ENCODE data around the gene FAM229B.
"Not testable (repeated sequence)": the region's sequence is repeated elsewhere in the genome, so short reads cannot be mapped to it uniquely, and the experiment has no call there.

The FAM229B gene

GRCh38 chr6:112065426-112065986 is 21.9 kb upstream of the FAM229B start:
- no peak for DNase-seq (ENCODE audit: low spot score)

- no peak for DNase-seq (ENCODE audit: low spot score)
Measured at GRCh38 chr6:112066606-112067005, 20.8 kb upstream of the FAM229B start.

GRCh38 chr6:112081569-112081968 is 5.8 kb upstream of the FAM229B start:
- no peak for DNase-seq (ENCODE audit: low spot score)

GRCh38 chr6:112085286-112086065 is 1.9 kb upstream of the FAM229B start:
- DNase-seq (ENCODE audit: low spot score): no peak

DNA sequence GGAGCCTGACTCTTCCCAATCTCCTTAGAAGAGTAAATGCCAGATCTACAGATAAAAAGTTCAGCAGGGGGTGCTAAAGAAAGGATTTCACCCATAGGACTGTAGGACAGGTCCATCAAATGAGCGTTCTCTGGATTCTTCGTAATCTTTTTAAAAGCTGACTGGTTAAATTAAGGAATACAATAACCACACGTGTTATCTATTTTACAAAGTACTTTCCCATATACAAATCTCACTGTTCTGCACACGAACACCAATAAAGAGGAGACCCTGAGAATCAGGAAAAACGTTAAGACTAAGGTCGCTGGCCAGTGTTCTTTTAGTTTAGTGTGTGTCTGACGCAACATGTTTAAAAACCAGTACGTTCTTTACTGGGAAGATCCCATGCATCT is 651 bp upstream of the FAM229B start:
- DNase-seq (ENCODE audit: low spot score): no peak

GRCh38 chr6:112087916-112088315 is 525 bp downstream of the FAM229B start:
- no peak for DNase-seq (ENCODE audit: low spot score)

- no peak for DNase-seq (ENCODE audit: low spot score)
Measured at GRCh38 chr6:112096901-112097300, 9.5 kb downstream of the FAM229B start.

DNA sequence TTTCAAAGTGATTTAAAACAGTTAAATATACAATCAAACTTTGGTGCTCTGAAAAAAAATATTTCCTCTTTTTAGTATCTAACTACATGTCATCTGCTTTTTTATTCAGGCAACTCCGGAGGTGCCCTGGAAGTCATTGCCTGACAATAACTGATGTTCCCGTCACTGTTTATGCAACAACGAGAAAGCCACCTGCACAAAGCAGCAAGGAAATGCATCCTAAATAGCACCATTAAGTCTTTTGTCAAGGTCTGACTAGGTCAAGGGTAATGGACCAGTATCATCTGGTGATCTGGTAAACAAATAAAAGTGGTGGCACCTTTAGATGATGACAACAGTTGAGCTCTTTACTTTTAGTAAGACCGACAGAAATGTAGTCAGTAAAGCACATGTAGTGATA is 13.2 kb downstream of the FAM229B start:
- no peak for DNase-seq (ENCODE audit: low spot score)

- not testable (repeated sequence) for DNase-seq (ENCODE audit: low spot score)
Measured at GRCh38 chr6:112106026-112106425, 18.6 kb downstream of the FAM229B start.

- no peak for DNase-seq (ENCODE audit: low spot score)
Measured at GRCh38 chr6:112106562-112106961, 19.2 kb downstream of the FAM229B start.

DNA sequence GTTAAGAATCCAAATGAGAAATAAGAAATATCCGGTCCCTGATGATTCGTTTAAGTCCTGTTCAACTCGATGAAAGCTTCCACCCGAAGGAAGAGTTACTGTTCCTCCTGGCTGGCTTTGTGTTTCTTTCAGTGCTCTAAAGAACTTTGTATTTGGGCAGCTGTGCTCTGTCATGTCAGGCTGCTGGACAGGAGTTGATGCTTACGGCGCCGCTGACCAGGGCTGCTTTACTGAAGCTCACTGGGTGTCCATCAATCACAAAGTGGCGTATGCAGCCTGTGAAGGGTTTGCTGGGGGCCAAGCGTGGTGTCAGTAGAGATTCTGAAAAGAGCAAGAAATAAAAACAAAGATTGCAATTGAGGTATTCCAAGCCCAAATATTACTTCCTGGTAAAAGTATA is 21.9 kb downstream of the FAM229B start:
- no peak for DNase-seq (ENCODE audit: low spot score)

DNA sequence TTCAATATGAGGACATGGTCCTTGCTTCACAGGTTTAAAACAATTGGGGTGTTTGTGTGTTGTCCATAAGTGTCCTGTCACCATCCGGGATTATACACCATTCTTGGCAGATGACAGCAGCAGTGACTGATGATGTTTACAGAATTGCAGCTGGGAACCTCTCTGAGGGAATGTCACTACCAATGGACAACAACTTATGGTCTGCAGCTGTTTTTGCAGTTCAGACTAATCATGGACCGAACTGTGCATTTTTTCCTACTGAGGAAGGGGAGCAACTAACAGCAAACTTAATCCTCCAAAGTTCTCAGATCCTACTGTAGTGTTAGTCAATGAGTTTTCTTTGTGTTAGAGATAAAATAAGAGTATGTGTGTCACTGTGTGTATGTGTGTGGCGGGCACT is 26.0 kb downstream of the FAM229B start:
- DNase-seq (ENCODE audit: low spot score): no peak

DNA sequence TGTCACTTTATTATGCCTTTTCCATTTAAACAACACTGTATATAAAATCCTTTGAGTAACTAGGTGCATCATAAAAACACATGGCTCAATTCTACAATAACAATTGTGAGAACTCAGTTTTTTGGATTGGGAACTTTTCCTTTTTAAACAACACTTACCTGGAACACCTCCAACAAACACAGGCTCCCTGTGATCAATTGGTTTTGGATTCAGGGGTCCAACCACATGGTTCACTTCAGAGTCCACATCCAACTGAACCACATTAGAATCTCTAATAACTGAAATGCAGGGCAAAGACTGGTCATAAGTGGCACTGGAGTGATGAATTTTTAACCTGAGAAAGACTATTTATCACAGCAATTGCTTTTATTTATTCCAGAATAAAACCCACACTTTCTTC is 26.5 kb downstream of the FAM229B start:
- no peak for DNase-seq (ENCODE audit: low spot score)

DNA sequence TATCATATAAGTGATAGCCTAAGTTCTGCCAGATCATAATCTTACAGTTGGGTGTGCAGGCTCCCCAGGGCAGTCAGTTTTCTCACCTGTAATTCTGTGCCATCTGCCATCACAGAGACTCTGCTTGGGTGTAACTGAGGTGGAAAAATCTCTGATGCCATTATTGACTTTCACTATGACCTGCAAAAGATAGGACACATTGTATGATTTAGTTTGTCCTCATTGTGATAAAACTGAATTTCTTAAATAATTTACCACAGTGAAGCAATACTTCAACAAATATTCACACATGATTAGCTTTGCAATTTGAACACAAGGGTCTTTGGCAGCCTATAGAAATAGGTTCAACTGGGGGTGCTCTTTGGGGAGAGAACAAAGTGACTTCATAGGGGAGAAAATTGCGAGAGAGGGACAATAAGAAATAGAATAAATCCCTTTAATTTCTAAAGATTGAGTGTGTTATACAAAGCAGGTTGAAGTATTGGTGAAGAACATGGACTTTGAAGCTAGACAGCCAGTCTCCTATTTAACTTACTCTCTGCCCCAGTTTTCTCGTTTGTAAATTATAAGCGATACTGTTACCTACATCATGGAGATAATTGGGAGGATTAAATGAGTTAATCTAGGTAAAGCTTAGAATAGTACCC is 27.3 kb downstream of the FAM229B start:
- no peak for DNase-seq (ENCODE audit: low spot score)

GRCh38 chr6:112116221-112116620 is 28.8 kb downstream of the FAM229B start:
- DNase-seq (ENCODE audit: low spot score): no peak

DNA sequence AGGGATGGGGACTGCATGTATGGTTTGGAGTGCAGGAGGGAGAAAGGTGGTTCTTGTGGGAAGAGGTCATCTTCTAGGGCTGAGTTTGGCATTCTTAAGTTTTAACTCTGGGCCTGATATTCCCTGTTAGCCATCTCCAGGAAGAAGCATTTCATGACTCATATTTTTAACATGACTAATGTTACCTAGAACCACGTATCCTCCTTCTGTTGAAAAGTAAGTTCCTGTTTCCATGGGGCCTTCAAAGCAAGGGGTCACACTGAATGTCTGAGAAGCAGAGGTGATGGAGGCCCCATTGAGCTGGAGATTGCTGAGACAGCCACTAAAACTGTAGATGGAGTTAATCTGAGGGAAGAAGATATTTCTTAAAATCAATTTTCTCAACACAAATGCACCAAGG is 30.2 kb downstream of the FAM229B start:
- no peak for DNase-seq (ENCODE audit: low spot score)

GRCh38 chr6:112118034-112118433 is 30.6 kb downstream of the FAM229B start:
- no peak for DNase-seq (ENCODE audit: low spot score)

- DNase-seq (ENCODE audit: low spot score): no peak
Measured at GRCh38 chr6:112122756-112123155, 35.4 kb downstream of the FAM229B start.

DNA sequence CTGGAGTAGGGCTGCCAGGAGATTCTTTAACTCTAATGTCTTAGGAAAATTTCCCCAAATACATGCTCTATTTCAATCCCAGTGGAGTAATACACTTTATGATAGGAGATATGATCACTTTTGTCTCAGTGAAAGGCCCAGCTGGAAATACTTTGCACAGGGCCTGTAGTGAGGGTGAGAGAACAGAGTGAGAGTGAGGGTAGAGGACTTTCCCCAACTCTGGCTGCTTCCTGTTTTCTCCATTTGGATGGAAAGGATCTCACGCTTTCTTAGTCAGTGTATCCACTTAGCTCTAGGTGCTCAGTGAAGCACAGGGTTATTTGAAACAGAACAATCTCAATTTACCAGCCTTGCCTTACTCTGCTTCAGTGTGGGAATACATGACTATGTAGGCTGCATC is 36.6 kb downstream of the FAM229B start:
- DNase-seq (ENCODE audit: low spot score): no peak

DNA sequence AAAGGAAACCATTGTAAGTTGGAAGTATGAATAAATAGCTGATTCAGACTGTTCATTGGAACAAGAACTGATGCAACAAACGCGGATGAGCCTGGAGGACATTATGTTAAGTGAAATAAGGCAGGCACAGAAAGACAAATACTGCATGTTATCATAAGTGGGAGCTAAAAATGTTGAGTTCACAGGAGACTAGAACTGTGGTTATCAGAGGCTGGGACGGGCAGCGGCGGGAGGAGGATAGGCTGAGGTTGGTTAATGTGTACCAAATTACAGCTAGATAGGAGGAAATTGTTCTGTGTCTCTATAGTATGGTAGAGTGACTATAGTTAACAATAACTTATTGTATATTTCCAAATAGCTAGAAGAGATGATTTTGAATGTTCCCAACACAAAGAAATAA is 40.8 kb downstream of the FAM229B start:
- no peak for DNase-seq (ENCODE audit: low spot score)

GRCh38 chr6:112130878-112131277 is 43.5 kb downstream of the FAM229B start:
- DNase-seq (ENCODE audit: low spot score): no peak

DNA sequence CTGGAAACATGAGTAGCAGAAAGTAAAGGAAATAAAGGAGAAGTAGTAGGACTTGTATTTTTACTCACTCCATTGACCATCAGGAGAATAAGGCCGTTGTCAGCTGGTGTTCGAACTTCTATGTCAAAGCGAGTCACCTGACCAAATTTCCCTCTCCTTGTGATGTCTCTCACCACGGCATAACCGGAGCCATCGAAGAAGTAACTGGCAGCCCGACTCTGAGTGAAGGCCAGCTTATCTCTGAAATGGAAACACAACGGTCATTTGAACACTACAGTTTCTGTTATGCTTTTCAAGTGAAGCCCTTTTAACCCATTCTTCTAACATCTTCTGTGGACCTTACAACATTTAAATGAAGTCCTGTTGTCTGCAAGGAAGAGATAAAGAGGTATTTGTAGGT is 51.7 kb downstream of the FAM229B start:
- no peak for DNase-seq (ENCODE audit: low spot score)

DNA sequence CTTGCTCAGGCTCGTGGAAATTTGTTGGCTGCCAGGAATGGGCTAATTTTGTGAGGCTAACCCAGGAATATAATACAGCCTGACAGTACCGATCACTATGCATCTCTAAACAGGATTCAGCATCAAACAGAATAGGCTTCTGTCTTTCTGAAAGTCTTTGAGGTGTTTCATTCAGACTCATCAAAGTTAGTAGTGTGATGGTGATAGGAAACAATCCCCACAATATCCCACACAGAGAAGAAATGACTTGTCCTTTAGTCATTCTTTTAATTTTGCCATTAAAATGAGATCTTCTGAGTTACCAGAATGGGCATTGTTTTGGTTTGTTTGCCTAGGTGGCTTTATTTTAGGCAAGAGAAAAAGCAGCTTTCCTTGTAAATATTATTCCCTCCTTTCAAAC is 54.3 kb downstream of the FAM229B start:
- DNase-seq (ENCODE audit: low spot score): no peak

Measured in ecto neural progenitor cell (in vitro differentiated cells).